Measurements from ENCODE around the gene CALD1. TPM values are rescaled to one million over a fixed set of nuclear protein-coding genes. Genes with fewer than 3 reads are reported as not detected.
A peak's percentile ranks its signal among the peaks of the same experiment; 100 is the strongest.

The CALD1 gene
- total and polyA plus RNA-seq, 8 donors: 146 to 1,007 (median 302) TPM

DNA sequence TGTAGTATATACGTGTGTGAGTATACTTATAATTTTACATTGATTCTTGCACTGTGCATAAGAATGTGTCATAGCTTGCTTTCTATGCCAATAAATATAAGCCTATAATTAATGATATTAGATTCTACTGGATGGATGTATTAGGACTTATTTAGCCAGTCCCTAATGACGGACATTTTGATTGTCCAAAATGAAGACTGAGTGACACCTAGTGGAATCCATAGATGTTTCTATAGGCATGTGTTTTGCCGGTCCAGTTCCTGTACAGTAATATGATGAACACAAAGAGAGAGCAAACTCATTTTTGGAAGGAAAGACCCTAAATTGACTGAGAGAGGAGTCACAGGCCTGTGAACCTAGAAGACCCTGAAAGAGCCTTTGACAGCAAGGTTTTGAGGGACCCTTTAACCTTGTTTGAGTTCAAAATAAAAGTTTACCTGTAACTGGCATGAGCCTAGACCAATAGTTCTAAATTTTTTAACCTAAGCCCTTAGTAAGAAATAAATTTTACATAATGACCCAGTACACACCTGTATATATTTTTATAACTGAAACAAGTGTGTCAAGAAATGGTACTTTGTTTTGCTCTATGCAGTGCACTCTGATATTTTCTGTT is 164.5 kb downstream of the CALD1 start:
- Histone ChIP-seq H3K36me3 (peaks cover 9 to 41% (median 21%) of the 10 kb centered on the region in 4 donors), H3K4me1 (peaks cover 0 to 29% (median 13%) of the 10 kb centered on the region in 4 donors), H3K27me3 (no peaks in the 10 kb centered on the region), H3K4me3 (no peak overlapping the region), H3K27ac (peak overlapping the region in 1 of 5 donors; percentile 72), H3K9me3 (no peaks in the 10 kb centered on the region)
- 16 to 27% (median 24%) methylated on average over 3 of the region's 3 CpGs for WGBS, 5 donors
- DNase-seq: peak in 1 of 2 donors; percentile 77
- TF ChIP-seq POLR2AphosphoS5 (IDR thresholded peaks at IDR 0.05): no peak
- TF ChIP-seq, protein P1, sequence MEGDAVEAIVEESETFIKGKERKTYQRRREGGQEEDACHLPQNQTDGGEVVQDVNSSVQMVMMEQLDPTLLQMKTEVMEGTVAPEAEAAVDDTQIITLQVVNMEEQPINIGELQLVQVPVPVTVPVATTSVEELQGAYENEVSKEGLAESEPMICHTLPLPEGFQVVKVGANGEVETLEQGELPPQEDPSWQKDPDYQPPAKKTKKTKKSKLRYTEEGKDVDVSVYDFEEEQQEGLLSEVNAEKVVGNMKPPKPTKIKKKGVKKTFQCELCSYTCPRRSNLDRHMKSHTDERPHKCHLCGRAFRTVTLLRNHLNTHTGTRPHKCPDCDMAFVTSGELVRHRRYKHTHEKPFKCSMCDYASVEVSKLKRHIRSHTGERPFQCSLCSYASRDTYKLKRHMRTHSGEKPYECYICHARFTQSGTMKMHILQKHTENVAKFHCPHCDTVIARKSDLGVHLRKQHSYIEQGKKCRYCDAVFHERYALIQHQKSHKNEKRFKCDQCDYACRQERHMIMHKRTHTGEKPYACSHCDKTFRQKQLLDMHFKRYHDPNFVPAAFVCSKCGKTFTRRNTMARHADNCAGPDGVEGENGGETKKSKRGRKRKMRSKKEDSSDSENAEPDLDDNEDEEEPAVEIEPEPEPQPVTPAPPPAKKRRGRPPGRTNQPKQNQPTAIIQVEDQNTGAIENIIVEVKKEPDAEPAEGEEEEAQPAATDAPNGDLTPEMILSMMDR (IDR thresholded peaks at IDR 0.05): peak in 3 of 7 experiments; percentile 7 to 60 (median 31)
- intact Hi-C loops (cut with DNase I; ENCODE audit: low total_unique reads): no loop called here

- intact Hi-C loops (cut with DNase I; ENCODE audit: low total_unique reads): no loop called here
- Histone ChIP-seq H3K4me3 (no peak overlapping the region), H3K27me3 (no peaks in the 10 kb centered on the region), H3K27ac (peak overlapping the region in 2 of 5 donors; percentile 17 to 40), H3K36me3 (peaks cover 18 to 59% (median 38%) of the 10 kb centered on the region in 4 donors), H3K4me1 (peaks cover 0 to 29% (median 13%) of the 10 kb centered on the region in 4 donors), H3K9me3 (no peaks in the 10 kb centered on the region)
- DNase-seq: no peak
- WGBS, 5 donors: 52 to 78% (median 70%) methylated on average over 3 of the region's 3 CpGs
- TF ChIP-seq POLR2A (IDR thresholded peaks at IDR 0.05) (no peak), EP300 (IDR thresholded peaks at IDR 0.05) (no peak), POLR2AphosphoS5 (IDR thresholded peaks at IDR 0.05) (no peak)
- TF ChIP-seq, protein P1 (IDR thresholded peaks at IDR 0.05): no peak
Observed at GRCh38 chr7:134945691-134946090, 166.3 kb downstream of the CALD1 start.

- H3K27ac ChIP-seq: peak overlapping the region in 1 of 5 donors; percentile 17
- no peak for DNase-seq
- no peaks in the 10 kb centered on the region for H3K9me3 ChIP-seq
- H3K27me3 ChIP-seq: no peaks in the 10 kb centered on the region
- peaks cover 20 to 65% (median 42%) of the 10 kb centered on the region in 4 donors for H3K36me3 ChIP-seq
- no peak overlapping the region for H3K4me3 ChIP-seq
- TF ChIP-seq, protein P1 (IDR thresholded peaks at IDR 0.05): no peak
- TF ChIP-seq POLR2A (IDR thresholded peaks at IDR 0.05) (no peak), EP300 (IDR thresholded peaks at IDR 0.05) (no peak)
- intact Hi-C loops (cut with DNase I; ENCODE audit: low total_unique reads): no loop called here
- 63 to 79% (median 75%) methylated on average over 2 of the region's 2 CpGs for WGBS, 5 donors
- H3K4me1 ChIP-seq: peaks cover 0 to 25% (median 12%) of the 10 kb centered on the region in 4 donors
Observed at GRCh38 chr7:134946260-134946659, 166.8 kb downstream of the CALD1 start.

DNA sequence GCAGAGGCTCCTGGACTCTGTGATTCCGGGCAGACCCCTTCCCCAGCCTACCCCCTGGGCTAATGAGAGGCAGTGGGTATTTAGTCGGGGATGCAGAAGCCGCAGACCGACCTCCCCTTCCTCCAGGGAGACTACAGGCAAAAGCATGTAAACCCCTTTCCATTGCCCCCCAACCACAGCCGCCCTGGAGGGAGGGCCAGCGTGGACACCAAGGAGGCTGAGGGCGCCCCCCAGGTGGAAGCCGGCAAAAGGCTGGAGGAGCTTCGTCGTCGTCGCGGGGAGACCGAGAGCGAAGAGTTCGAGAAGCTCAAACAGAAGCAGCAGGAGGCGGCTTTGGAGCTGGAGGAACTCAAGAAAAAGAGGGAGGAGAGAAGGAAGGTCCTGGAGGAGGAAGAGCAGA is 167.9 kb downstream of the CALD1 start:
- intact Hi-C loops (cut with DNase I; ENCODE audit: low total_unique reads): no loop called here
- TF ChIP-seq EP300 (IDR thresholded peaks at IDR 0.05) (no peak), POLR2AphosphoS5 (IDR thresholded peaks at IDR 0.05) (no peak), POLR2A (IDR thresholded peaks at IDR 0.05) (no peak)
- TF ChIP-seq, protein P1 (IDR thresholded peaks at IDR 0.05): no peak
- Histone ChIP-seq H3K27ac (peak overlapping the region in 1 of 5 donors; percentile 39), H3K4me1 (peaks cover 0 to 14% (median 7%) of the 10 kb centered on the region in 4 donors), H3K27me3 (no peaks in the 10 kb centered on the region), H3K9me3 (no peaks in the 10 kb centered on the region), H3K36me3 (peaks cover 20 to 69% (median 49%) of the 10 kb centered on the region in 4 donors), H3K4me3 (no peak overlapping the region)
- 92 to 96% (median 95%) methylated on average over 17 of the region's 17 CpGs for WGBS, 5 donors
- no peak for DNase-seq

Measured in stomach (tissue), 9 donors.